PFSK-1 (cell line): ENCODE results near the gene FAM199X.

ENCODE experiments used
- FOXP2 ChIP-seq: optimal IDR thresholded peaks from 2 replicates; pipeline ENCODE3; 2011; ENCODE audit warnings: borderline replicate concordance, control low read depth, inconsistent platforms; ENCODE audit not compliant: insufficient read depth; ENCODE audit errors: extremely low read length, extremely low read depth
- POLR2AphosphoS5 ChIP-seq: IDR thresholded peaks from 2 replicates; pipeline ENCODE4 v1.6.1; 2012; ENCODE audit warnings: low read depth, mild to moderate bottlenecking, control low read depth, low read length, moderate library complexity
- SIN3A ChIP-seq: IDR thresholded peaks from 2 replicates; pipeline ENCODE4 v1.6.1; 2012; ENCODE audit warnings: mild to moderate bottlenecking, low read length, moderate library complexity, borderline replicate concordance; ENCODE audit not compliant: insufficient read depth
- TAF1 ChIP-seq: IDR thresholded peaks from 2 replicates; pipeline ENCODE4 v1.6.1; 2012; ENCODE audit warnings: low read length, control low read depth, borderline replicate concordance; ENCODE audit not compliant: insufficient read depth
- TF ChIP-seq, protein P1 (sequence below), 2 experiments: IDR thresholded peaks; 2 replicates each; pipeline versions ENCODE4 v1.6.1 to v1.8.0; 2011 to 2012; ENCODE audit warnings: low read depth in 2 of 2, low read length in 2 of 2, control low read depth in 1 of 2, inconsistent platforms in 1 of 2, mild to moderate bottlenecking in 1 of 2, moderate library complexity in 1 of 2; ENCODE audit not compliant: insufficient read depth in 1 of 2

DNA sequence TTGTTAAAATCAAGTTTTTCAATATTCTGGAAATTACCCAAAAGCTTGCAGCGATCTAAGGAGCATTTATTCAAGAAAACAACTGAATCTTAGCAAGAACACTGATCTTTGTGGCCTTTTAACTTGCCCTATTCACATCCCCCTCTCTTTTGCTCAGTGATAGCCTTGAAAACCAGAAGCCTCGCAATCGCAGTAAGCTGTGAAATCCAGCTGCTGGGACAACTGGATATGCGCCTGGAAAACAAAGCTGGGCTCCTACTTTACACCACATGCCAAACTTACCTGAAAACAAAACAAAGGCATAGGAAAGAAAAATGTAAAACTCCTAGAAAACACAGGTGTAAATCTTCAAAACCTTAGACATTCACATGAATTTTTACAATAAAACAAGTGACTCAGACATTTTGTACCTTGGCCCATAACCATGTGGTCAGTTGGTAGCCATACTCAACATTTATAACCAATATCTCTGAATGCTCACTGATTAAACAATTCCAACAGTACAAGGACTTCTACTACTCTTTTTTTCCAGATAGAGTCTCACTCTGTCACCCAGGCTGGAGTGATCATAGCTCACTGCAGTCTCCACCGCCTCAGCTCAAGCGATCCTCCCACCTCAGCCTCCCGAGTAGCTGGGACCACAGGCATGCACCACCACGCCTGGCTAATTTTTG, 25.0 kb upstream of the FAM199X start:
- TF ChIP-seq POLR2AphosphoS5 (no peak), TAF1 (no peak), SIN3A (no peak), FOXP2 (no peak)
- TF ChIP-seq, protein P1, sequence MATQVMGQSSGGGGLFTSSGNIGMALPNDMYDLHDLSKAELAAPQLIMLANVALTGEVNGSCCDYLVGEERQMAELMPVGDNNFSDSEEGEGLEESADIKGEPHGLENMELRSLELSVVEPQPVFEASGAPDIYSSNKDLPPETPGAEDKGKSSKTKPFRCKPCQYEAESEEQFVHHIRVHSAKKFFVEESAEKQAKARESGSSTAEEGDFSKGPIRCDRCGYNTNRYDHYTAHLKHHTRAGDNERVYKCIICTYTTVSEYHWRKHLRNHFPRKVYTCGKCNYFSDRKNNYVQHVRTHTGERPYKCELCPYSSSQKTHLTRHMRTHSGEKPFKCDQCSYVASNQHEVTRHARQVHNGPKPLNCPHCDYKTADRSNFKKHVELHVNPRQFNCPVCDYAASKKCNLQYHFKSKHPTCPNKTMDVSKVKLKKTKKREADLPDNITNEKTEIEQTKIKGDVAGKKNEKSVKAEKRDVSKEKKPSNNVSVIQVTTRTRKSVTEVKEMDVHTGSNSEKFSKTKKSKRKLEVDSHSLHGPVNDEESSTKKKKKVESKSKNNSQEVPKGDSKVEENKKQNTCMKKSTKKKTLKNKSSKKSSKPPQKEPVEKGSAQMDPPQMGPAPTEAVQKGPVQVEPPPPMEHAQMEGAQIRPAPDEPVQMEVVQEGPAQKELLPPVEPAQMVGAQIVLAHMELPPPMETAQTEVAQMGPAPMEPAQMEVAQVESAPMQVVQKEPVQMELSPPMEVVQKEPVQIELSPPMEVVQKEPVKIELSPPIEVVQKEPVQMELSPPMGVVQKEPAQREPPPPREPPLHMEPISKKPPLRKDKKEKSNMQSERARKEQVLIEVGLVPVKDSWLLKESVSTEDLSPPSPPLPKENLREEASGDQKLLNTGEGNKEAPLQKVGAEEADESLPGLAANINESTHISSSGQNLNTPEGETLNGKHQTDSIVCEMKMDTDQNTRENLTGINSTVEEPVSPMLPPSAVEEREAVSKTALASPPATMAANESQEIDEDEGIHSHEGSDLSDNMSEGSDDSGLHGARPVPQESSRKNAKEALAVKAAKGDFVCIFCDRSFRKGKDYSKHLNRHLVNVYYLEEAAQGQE (IDR thresholded peaks at IDR 0.05; ENCODE audit: insufficient read depth in 1 of 2, low read depth in 2 of 2, low read length in 2 of 2) = no peak
